Prostate gland (tissue), 2 donors: ENCODE data around the gene RRP36.

Experiments
- CTCF ChIP-seq, 4 experiments: fragments of 200-600 bp in 2 of 4; fragments of 450-650 bp in 2 of 4; sonication (generic) in 2 of 4; IDR thresholded peaks; 1 replicate in 3 of 4; 2 replicates in 1 of 4; pipeline ENCODE4 v1.5.1; 2016 to 2019; ENCODE audit warnings: antibody characterized with exemption in 4 of 4, mild to moderate bottlenecking in 2 of 4, moderate library complexity in 2 of 4
- POLR2A ChIP-seq: fragments of 450-650 bp; IDR thresholded peaks from one replicate; pipeline ENCODE4 v1.6.1; 2016; ENCODE audit warnings: antibody characterized with exemption, mild to moderate bottlenecking

DNA sequence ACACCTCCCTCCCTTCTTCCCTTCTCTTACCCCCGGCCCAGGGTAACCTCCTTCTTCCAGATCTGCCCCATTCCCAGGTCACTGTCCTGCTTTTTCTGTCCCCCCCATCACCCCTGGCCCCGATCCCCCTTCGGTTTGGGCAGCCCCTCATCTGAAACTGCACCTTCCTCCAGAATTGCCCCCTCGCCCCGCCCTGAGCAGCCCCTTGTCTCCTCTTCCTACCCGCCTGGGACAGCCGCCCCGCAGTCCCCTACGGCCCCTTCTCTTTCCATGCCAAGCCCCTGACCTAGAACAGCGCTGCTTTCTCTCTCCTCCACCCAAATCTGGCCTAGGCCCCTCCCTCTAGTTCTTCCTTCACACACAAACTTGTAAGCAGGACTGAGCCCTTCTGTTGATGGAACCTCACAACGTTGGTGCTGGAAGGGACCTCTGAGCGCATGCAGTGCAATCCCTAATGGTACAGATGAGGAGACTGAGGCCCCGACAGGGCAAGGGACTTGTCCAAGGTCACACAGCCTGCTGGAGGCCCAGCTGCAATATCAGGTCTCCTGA, 36.4 kb upstream of the RRP36 start:
- TF ChIP-seq CTCF (IDR thresholded peaks at IDR 0.05) (no peak), POLR2A (no peak)
